NCI-H128 (cell line): Measurements from ENCODE around the gene FOXP1.

ENCODE experiments used
- DNase-seq: peaks from one replicate; lab custom pipeline; 2025; ENCODE audit not compliant: unreplicated experiment; lab: John Stamatoyannopoulos, UW

FOXP1 gene

GRCh38 chr3:71312461-71312860 lies 271.1 kb downstream of the FOXP1 start:
- DNase-seq = no peak

GRCh38 chr3:71311661-71312046 lies 271.9 kb downstream of the FOXP1 start:
- no peak for DNase-seq

GRCh38 chr3:71310980-71311660 lies 272.4 kb downstream of the FOXP1 start:
- DNase-seq = no peak

- DNase-seq = no peak
Observed at GRCh38 chr3:71310359-71310979, 273.1 kb downstream of the FOXP1 start.

GRCh38 chr3:71309886-71310285 lies 273.6 kb downstream of the FOXP1 start:
- DNase-seq = no peak

GRCh38 chr3:71309342-71309741 lies 274.2 kb downstream of the FOXP1 start:
- DNase-seq = no peak

- no peak for DNase-seq
Observed at GRCh38 chr3:71308836-71309235, 274.7 kb downstream of the FOXP1 start.

GRCh38 chr3:71307991-71308697 lies 275.4 kb downstream of the FOXP1 start:
- DNase-seq = no peak

- DNase-seq = no peak
Observed at GRCh38 chr3:71305231-71306206, 278.0 kb downstream of the FOXP1 start.

- DNase-seq = no peak
Observed at GRCh38 chr3:71304684-71305083, 278.8 kb downstream of the FOXP1 start.

- DNase-seq = no peak
Observed at GRCh38 chr3:71304247-71304646, 279.3 kb downstream of the FOXP1 start.

GRCh38 chr3:71303627-71304200 lies 279.8 kb downstream of the FOXP1 start:
- DNase-seq = no peak

GRCh38 chr3:71302604-71303003 lies 280.9 kb downstream of the FOXP1 start:
- DNase-seq = no peak

- DNase-seq = no peak
Observed at GRCh38 chr3:71300951-71301393, 282.6 kb downstream of the FOXP1 start.

- DNase-seq = no peak
Observed at GRCh38 chr3:71299160-71299559, 284.4 kb downstream of the FOXP1 start.

GRCh38 chr3:71294919-71295318 lies 288.6 kb downstream of the FOXP1 start:
- DNase-seq = no peak

GRCh38 chr3:71290301-71290700 lies 293.2 kb downstream of the FOXP1 start:
- DNase-seq = no peak

- no peak for DNase-seq
Observed at GRCh38 chr3:71288269-71288930, 295.1 kb downstream of the FOXP1 start.

- DNase-seq = no peak
Observed at GRCh38 chr3:71285086-71285485, 298.4 kb downstream of the FOXP1 start.

- DNase-seq = no peak
Observed at GRCh38 chr3:71282976-71283375, 300.6 kb downstream of the FOXP1 start.
